Tibial nerve (tissue), 4 donors: ENCODE results near the gene ENTPD1. TPM values are rescaled to one million over a fixed set of nuclear protein-coding genes. Genes with fewer than 3 reads are reported as not detected.

Experiments used
- DNase-seq, 2 donors: peaks; one replicate each; pipeline ENCODE4 v3.0.0-alpha.2; 2019; ENCODE audit warnings: low spot score in 2 of 2
- H3K27ac ChIP-seq, 4 donors: fragments of 200-600 bp; sonication (generic) in 3 of 4; one replicate each; pipeline ENCODE4 v1.5.1; 2017 to 2019; ENCODE audit warnings: mild to moderate bottlenecking in 1 of 4
- H3K27me3 ChIP-seq, 2 donors: fragments of 200-600 bp; sonication (generic) in 1 of 2; one replicate each; pipeline versions ENCODE4 v1.5.1 to v1.6.0; 2017 to 2019
- H3K36me3 ChIP-seq, 3 donors: fragments of 200-600 bp; sonication (generic); one replicate each; pipeline ENCODE4 v1.5.1; 2018 to 2019
- H3K4me1 ChIP-seq, 4 donors: fragments of 200-600 bp; sonication (generic) in 3 of 4; one replicate each; pipeline ENCODE4 v1.5.1; 2017 to 2019
- H3K4me3 ChIP-seq, 4 donors: fragments of 200-600 bp; sonication (generic) in 3 of 4; one replicate each; pipeline ENCODE4 v1.5.1; 2017 to 2019; ENCODE audit warnings: mild to moderate bottlenecking in 1 of 4, moderate library complexity in 1 of 4
- H3K9me3 ChIP-seq, 4 donors: fragments of 200-600 bp; sonication (generic) in 3 of 4; one replicate each; pipeline ENCODE4 v1.5.1; 2017 to 2019
- CTCF ChIP-seq, 5 experiments: fragments of 200-600 bp in 3 of 5; fragments of 450-650 bp in 2 of 5; sonication (generic) in 3 of 5; IDR thresholded peaks; one replicate each; pipeline ENCODE4 v1.5.1; 2016 to 2019; ENCODE audit warnings: antibody characterized with exemption in 5 of 5, mild to moderate bottlenecking in 3 of 5, moderate library complexity in 2 of 5
- EP300 ChIP-seq, 2 donors: sonication (generic); formaldehyde crosslinking; IDR thresholded peaks; one replicate each; pipeline ENCODE4 v1.6.1; 2017; ENCODE audit warnings: antibody characterized with exemption in 2 of 2, mild to moderate bottlenecking in 1 of 2
- POLR2A ChIP-seq, 2 donors: fragments of 450-650 bp; IDR thresholded peaks; one replicate each; pipeline ENCODE4 v1.6.1; 2017; ENCODE audit warnings: antibody characterized with exemption in 2 of 2, mild to moderate bottlenecking in 2 of 2, moderate library complexity in 2 of 2
- WGBS, 2 donors: methylation state at CpG; one replicate each; pipeline ENCODE4 v1.1.5; 2018; 5-methylcytosine and 5-hydroxymethylcytosine counted together
- total RNA-seq, 4 donors: library from RNA; depleted of rRNA; stranded (reverse); fragments of >200 nt; gene quantifications; one replicate each; pipeline ENCODE4 v1.1.0, GENCODE V29; 2016

ENTPD1 gene
- total RNA-seq, 4 donors from 2014 or later: 12.6 to 33.0 (median 26.1) TPM

GRCh38 chr10:95782318-95782717, 26.4 kb downstream of the ENTPD1 start:
- Histone ChIP-seq H3K9me3 (peaks cover 0 to 5% (median 0%) of the 10 kb centered on the region in 4 donors), H3K4me3 (no peak overlapping the region), H3K27ac (no peak overlapping the region), H3K27me3 (no peaks in the 10 kb centered on the region), H3K36me3 (no peaks in the 10 kb centered on the region), H3K4me1 (peaks cover 0 to 16% (median 5%) of the 10 kb centered on the region in 4 donors)
- DNase-seq: no peak
- 73 to 89% methylated on average over 2 of the region's 2 CpGs for WGBS, 2 donors
- no peak for TF ChIP-seq EP300 (IDR thresholded peaks at IDR 0.05)
- TF ChIP-seq POLR2A (IDR thresholded peaks at IDR 0.05): no peak
- no peak for TF ChIP-seq CTCF (IDR thresholded peaks at IDR 0.05)

GRCh38 chr10:95783741-95784140, 27.8 kb downstream of the ENTPD1 start:
- 43 to 46% methylated on average over 3 of the region's 3 CpGs for WGBS, 2 donors

GRCh38 chr10:95784279-95784913, 28.4 kb downstream of the ENTPD1 start:
- H3K9me3 ChIP-seq: no peaks in the 10 kb centered on the region
- peak overlapping the region in 2 of 4 donors; percentile 29 to 50 for H3K27ac ChIP-seq
- no peak overlapping the region for H3K4me3 ChIP-seq
- H3K36me3 ChIP-seq: no peaks in the 10 kb centered on the region
- no peaks in the 10 kb centered on the region for H3K27me3 ChIP-seq
- no peak for DNase-seq
- 92 to 98% methylated on average over 3 of the region's 3 CpGs for WGBS, 2 donors
- peaks cover 0 to 16% (median 5%) of the 10 kb centered on the region in 4 donors for H3K4me1 ChIP-seq
- no peak for TF ChIP-seq CTCF (IDR thresholded peaks at IDR 0.05)
- TF ChIP-seq EP300 (IDR thresholded peaks at IDR 0.05): no peak
- TF ChIP-seq POLR2A (IDR thresholded peaks at IDR 0.05): no peak

More at GRCh38 chr10:95783741-95784140, 27.8 kb downstream of the ENTPD1 start:
- Histone ChIP-seq H3K27ac (peak overlapping the region in 1 of 4 donors; percentile 50), H3K9me3 (no peaks in the 10 kb centered on the region), H3K27me3 (no peaks in the 10 kb centered on the region), H3K4me1 (peaks cover 0 to 16% (median 5%) of the 10 kb centered on the region in 4 donors), H3K4me3 (no peak overlapping the region), H3K36me3 (no peaks in the 10 kb centered on the region)
- DNase-seq: no peak
- TF ChIP-seq EP300 (IDR thresholded peaks at IDR 0.05) (no peak), CTCF (IDR thresholded peaks at IDR 0.05) (no peak), POLR2A (IDR thresholded peaks at IDR 0.05) (no peak)

- no peak for TF ChIP-seq EP300 (IDR thresholded peaks at IDR 0.05)
- no peak for TF ChIP-seq POLR2A (IDR thresholded peaks at IDR 0.05)
- TF ChIP-seq CTCF (IDR thresholded peaks at IDR 0.05): no peak
- H3K36me3 ChIP-seq: no peaks in the 10 kb centered on the region
- no peaks in the 10 kb centered on the region for H3K27me3 ChIP-seq
- H3K9me3 ChIP-seq: no peaks in the 10 kb centered on the region
- DNase-seq: no peak
- H3K4me3 ChIP-seq: no peak overlapping the region
- WGBS, 2 donors: 96 to 100% methylated on average over 1 of the region's 1 CpG
- H3K4me1 ChIP-seq: peaks cover 0 to 16% (median 5%) of the 10 kb centered on the region in 4 donors
- peak overlapping the region in 1 of 4 donors; percentile 6 for H3K27ac ChIP-seq
Measured at GRCh38 chr10:95785317-95785716, 29.4 kb downstream of the ENTPD1 start.

GRCh38 chr10:95785942-95786669, 30.1 kb downstream of the ENTPD1 start:
- H3K4me1 ChIP-seq: peaks cover 0 to 16% (median 5%) of the 10 kb centered on the region in 4 donors
- H3K27me3 ChIP-seq: no peaks in the 10 kb centered on the region
- no peaks in the 10 kb centered on the region for H3K9me3 ChIP-seq
- no peaks in the 10 kb centered on the region for H3K36me3 ChIP-seq
- no peak for DNase-seq
- no peak overlapping the region for H3K4me3 ChIP-seq
- H3K27ac ChIP-seq: no peak overlapping the region
- TF ChIP-seq POLR2A (IDR thresholded peaks at IDR 0.05) (no peak), CTCF (IDR thresholded peaks at IDR 0.05) (no peak), EP300 (IDR thresholded peaks at IDR 0.05) (no peak)
- WGBS, 2 donors: 87 to 93% methylated on average over 5 of the region's 5 CpGs
